GM08714 (cell line): Measurements from ENCODE around the gene BMPR2.
"Not testable (repeated sequence)": the region's sequence is repeated elsewhere in the genome, so short reads cannot be mapped to it uniquely, and the experiment has no call there.

Experiments
- H3K4me3 ChIP-seq: fragments of 200-500 bp; sonication (Bioruptor generic); 2 replicates; pipeline ENCODE4 v1.5.1; 2014; ENCODE audit warnings: mild to moderate bottlenecking, low read length, inconsistent platforms
- ZNF274 ChIP-seq: IDR thresholded peaks from 2 replicates; pipeline ENCODE4 v1.6.1; 2012; ENCODE audit warnings: mild to moderate bottlenecking, low read depth, low read length

Gene BMPR2

DNA sequence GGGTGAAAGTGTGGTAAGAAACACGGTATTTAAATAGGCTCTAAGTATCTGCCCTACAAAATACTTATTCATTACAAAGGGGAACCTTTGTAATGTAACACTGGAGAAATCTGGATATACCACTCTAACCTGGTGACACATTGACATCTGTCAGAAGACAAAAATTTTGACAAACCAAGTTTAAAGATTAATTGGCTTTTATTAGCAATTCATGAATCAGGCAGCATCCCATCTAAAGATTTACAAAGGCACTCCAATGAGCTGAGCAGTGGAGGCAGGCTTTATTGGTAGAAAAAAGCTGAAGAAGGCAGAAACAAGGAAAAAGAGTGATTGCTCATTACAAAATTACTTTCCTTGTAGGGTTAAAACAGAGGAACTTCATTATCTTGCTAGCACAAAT lies 35.0 kb downstream of the BMPR2 start:
- no peak for TF ChIP-seq ZNF274

DNA sequence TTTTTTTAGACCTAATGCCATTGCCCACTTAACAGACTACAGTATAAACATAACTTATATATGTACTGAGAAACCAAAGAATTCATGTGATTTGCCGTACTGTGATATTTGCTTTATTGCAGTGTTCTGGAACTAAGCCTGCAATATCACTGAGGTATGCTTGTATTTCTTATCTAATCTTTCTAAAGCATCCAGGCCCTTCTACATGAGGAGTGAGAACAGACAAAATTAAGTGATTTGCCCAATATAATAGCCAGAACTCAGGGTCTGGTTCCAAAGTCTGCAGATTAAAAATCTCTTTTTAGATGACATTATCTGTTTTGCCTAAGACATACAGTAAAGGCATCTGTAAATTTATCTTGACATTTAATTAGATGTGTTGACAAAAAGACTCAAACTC lies 41.9 kb downstream of the BMPR2 start:
- TF ChIP-seq ZNF274, result no peak
- no peak overlapping the region for H3K4me3 ChIP-seq

More for the DNA sequence above, 35.0 kb downstream of the BMPR2 start:
- no peak overlapping the region for H3K4me3 ChIP-seq

DNA sequence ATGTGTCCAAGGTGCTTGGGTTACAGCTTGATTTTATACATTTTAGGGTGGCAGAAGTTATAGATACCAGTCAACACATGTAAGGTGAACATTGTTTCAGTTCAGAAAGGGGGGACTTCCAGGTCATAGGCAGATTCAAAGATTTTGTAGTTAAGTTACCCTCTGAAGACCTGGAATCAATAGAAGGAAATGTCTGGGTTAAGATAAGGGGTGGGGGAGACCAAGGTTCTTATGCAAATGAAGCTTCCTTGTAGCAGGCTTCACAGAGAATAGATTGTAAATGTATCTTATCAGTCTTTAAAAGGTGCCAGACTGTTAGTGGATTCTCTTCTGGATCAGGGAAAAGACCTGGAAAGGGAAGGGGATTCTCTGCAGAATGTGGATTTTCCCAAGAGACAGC lies 42.4 kb downstream of the BMPR2 start:
- TF ChIP-seq ZNF274, result no peak
- no peak overlapping the region for H3K4me3 ChIP-seq

DNA sequence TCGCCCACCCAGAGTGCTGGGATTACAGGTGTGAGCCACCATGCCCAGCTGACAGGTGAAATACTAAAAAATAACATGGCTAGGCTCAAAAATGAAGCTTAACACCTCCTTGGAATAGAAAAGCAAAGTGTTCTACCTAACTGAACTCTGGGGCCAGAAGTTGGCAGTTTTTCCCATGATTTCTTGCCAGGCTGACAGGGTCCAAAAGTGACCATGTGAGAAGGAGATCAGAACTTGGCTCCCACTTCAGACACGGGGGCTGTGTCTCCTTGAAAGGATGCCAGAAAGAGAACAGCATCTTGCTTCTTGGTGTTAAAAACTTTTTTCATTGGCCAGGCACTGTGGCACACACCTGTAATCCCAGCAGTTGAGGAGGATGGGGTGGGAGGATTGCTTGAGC lies 47.0 kb downstream of the BMPR2 start:
- H3K4me3 ChIP-seq, result no peak overlapping the region

DNA sequence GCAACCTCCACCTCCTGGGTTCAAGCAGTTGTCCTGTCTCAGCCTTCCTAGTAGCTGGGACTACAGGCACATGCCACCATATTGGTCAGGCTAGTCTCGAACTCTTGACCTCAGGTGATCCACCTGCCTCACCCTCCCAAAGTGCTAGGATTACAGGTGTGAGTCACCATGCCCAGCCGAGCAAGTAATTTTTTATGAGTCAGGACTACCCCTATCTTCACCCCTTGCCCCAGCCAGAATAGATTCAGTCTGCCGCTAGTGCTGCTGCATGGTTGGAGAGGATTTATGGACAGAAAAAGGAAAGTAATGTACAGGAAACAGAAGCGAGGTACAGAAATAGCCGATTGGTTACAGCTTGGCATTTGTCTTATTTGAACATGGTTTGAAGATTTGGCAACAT lies 48.9 kb downstream of the BMPR2 start:
- no peak overlapping the region for H3K4me3 ChIP-seq
- no peak for TF ChIP-seq ZNF274

More for the DNA sequence above, 47.0 kb downstream of the BMPR2 start:
- no peak for TF ChIP-seq ZNF274

DNA sequence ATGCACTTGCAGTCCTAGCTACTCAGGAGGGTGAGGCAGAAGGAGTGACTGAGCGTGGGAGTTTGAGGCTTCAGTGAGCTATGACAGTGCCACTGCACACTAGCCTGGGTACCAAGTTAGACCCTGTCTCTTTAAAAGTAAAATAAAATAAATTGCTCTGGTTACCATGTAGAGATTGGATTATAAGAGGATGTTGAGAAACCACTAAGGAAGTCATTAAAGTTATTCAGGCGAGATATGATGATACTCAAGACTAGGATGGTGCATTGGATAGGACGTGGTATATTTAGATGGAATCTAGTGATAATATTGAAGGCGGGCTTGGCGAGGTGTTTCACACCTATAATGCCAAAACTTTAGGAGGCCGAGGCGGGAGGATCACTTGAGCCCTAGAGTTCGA lies 50.6 kb downstream of the BMPR2 start:
- no peak for TF ChIP-seq ZNF274
- no peak overlapping the region for H3K4me3 ChIP-seq

DNA sequence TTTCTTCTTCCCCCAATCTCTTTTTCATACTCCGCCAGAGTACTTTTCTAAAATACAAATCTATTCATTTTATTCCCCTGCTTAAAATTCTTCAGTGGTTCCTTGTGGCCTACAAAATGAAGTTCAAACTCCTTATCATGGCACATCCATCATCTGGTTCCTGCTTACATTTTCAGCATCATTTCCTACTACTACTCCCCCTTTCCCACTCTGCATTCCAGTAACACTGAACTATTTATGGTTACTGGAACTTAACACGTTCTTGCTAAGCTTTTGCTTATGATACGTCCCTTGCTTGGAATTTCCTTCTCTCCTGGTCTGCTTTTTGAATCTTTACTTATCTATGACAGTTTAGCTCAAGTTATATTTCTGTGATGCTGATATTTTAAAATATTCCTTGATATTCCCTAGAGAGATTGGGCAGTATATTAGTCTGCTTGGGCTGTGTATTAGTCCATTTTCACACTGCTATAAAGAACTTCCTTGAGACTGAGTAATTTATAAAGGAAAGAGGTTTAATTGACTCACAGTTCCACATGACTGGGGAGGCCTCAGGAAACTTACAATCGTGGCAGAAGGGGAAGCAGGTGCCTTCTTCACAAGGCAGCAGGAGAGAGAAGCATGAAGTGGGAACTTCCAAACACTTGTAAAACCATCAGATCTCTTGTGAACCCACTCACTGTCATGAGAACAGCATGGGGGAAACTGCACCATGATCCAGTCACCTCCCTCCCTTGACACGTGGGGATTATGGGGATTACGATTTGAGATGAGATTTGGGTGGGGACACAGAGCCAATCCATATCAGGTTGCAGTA lies 53.2 kb downstream of the BMPR2 start:
- no peak overlapping the region for H3K4me3 ChIP-seq
- TF ChIP-seq ZNF274, result no peak

DNA sequence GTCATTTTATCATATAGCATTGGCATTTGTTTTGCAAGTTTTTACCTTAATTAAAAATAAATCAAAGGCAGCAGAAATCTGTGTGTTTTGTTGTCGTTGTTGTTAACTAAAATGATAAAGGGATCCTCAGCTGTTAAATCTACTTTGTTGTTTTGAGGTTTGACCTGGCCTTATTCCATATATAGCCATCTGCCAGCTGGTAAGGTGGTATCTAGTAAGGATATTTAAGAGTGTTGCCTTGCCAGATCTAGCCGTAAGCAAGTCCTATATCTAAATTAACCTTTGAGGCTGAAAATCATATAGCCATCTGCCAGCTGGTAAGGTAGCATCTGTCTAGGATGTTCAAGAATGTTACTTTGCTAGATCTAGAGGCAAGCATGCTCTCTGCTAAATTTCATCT lies 56.6 kb downstream of the BMPR2 start:
- H3K4me3 ChIP-seq, result no peak overlapping the region
- no peak for TF ChIP-seq ZNF274

DNA sequence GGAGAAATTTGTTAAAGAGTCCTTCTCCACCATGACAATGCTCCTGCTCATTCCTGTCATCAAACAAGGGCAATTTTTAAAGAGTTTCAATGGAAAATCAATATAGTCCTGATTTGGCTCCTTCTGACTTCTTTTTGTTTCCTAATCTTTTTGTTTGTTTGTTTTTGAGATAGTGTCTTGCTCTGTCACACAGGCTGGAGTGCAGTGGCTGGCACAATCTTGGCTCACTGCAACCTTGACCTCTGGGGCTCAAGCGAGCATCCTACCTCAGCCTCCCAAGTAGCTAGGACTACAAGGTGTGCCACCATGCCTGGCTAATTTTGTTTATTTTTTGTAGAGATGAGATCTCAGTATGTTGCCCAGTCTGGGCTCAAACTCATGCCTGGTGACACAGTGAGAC lies 58.3 kb downstream of the BMPR2 start:
- no peak overlapping the region for H3K4me3 ChIP-seq
- no peak for TF ChIP-seq ZNF274

DNA sequence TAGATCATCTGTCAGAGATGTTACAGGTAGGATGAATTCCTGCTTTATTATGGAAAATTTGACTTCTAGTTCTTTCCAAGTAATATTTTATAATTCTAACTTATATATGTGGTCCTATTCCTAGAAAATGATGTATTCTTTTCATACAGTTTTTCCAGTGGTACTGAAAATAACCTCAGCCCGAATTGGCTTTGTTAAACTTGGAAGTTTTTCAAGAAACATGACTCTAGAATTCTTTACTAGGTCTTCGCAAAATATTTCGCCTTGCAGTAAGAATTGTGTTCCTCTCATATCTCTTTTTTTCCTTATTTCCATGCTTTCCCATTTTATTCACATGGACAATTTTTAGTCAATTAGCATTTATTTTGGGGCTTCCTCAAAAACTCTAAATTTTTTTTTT lies 60.5 kb downstream of the BMPR2 start:
- TF ChIP-seq ZNF274, result no peak
- no peak overlapping the region for H3K4me3 ChIP-seq

DNA sequence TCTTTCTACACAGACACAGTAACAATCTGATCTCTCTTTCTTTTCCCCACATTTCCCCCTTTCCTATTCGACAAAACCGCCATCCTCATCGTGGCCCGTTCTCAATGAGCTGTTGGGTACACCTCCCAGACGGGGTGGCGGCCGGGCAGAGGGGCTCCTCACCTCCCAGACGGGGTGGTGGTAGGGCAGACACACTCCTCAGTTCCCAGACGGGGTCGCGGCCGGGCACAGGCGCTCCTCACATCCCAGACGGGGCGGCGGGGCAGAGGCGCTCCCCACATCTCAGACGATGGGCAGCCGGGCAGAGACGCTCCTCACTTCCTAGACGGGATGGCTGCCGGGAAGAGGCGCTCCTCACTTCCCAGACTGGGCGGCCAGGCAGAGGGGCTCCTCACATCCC lies 64.0 kb downstream of the BMPR2 start:
- not testable (repeated sequence) for H3K4me3 ChIP-seq

DNA sequence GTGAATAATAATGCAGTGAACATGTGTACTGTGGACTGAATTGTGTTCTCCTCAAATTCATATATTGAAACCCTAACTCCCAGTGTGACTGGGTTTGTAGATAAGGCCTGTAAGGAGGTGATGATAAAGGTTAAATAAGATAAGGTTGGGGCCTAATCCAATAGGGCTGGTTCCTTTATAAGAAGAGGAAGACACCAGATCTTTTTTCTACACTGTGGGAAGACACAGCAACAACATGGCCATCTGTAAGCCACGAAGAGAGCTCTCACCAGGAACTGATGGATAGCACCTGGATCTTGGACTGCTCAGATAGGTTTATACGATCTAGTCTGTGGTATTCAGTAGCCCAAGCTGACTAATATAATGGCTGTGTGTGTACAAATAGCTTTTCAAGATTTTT lies 66.8 kb downstream of the BMPR2 start:
- no peak overlapping the region for H3K4me3 ChIP-seq
- TF ChIP-seq ZNF274, result no peak

DNA sequence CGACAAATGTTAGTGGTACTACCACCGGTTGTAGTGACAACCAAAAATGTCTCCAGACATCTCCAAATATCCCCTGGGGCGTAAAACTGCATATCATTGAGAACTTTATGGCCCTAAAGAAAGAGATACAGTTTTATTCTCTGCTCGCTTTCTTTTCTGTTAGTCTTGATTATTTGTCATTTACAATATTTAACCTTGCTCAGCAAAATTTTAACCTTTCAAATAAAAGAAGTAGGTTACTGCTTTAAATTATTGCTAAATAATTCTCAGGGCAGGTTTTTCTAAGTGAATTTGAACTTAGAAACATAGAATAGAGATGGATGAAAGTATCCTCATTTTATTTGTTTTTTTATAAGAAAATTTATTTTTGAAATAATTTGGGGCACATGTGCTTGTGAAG lies 67.9 kb downstream of the BMPR2 start:
- H3K4me3 ChIP-seq, result no peak overlapping the region
- TF ChIP-seq ZNF274, result no peak

DNA sequence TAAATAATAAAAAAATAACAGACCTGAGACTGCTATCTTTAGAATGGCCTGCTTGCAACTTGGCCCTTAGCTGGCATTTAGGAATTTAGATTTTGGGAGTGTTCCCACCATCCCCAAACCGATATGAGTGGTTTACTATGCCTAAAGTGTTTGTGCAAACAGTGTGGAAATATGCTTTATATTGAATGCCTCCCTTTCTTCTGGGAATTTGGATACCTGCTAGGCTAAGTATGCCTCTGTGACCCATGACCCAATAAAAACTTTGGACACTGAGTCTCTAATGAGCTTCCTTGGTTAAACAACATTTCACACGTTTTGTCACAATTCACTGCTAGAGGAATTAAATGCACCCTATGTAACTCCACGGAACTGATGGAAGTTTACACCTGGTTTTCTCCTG lies 73.2 kb downstream of the BMPR2 start:
- no peak for TF ChIP-seq ZNF274

DNA sequence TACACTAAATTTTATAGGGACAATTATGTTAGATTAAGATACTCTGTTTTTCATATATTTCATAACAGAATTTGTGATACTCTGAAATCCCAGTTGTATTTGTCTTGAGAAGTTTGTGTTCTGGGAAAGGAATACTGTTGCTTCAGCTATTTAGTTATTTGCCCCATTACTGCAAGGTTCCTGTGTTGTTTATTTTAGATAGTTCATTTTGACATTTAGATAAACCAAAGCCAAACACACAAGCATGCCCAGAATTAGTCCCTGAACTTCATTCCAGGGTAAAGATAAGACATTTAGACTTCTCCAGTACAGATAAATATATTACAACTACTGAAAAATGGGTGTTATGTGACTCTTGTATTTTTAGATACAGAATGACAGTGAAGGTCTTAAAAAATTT lies 74.7 kb downstream of the BMPR2 start:
- H3K4me3 ChIP-seq, result no peak overlapping the region
- no peak for TF ChIP-seq ZNF274

More for the DNA sequence above, 73.2 kb downstream of the BMPR2 start:
- H3K4me3 ChIP-seq, result no peak overlapping the region

DNA sequence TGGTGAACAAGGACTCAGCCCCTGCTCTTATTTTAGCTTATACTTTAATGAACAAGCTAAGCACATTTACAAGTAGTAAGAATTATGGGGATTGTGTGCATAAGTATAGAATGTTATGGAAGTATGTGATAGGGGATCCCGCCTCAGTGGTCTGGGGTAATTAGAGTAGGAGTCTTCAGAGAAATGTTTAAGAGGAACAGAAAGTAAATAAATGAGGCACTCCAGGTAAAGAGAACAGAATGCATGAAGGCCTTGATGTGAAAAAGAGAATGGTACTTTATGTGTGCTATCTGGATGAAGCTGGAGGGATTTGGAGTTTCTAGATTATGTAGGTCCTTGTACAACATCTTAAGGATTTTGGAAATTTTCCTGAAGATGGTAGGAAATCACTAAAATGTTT lies 76.6 kb downstream of the BMPR2 start:
- no peak overlapping the region for H3K4me3 ChIP-seq
- no peak for TF ChIP-seq ZNF274
